HG02642 (cell line): Measurements from ENCODE around the gene HNRNPAB.
A peak's percentile ranks its signal among the peaks of the same experiment; 100 is the strongest.
"Not testable (repeated sequence)": the region's sequence is repeated elsewhere in the genome, so short reads cannot be mapped to it uniquely, and the experiment has no call there.

Experiments
- ATAC-seq: cut with Tn5 transposase; IDR thresholded peaks from one replicate; pipeline ENCODE4 v1.9.1; 2021; ENCODE audit warnings: mild to moderate bottlenecking; ENCODE audit not compliant: unreplicated experiment, poor library complexity

Gene HNRNPAB

GRCh38 chr5:178228609-178229008, 24.3 kb downstream of the HNRNPAB start:
- no peak for ATAC-seq

DNA sequence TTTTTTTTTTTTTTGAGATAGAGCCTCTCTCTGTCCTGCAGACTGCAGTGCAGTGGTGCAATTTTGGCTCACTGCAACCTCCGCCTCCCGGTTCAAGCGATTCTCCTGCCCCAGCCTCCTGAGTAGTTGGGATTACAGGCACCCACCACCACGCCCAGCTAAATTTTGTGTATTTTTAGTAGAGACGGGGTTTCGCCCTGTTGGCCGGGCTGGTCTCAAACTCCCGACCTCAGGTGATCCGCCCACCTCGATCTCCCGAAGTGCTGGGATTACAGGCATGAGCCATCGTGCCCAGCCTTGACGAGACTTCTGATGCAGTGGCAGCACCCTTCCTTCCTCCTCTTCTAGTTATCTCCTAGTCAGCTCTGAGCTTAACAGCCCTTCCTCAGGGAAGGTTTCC, 24.8 kb downstream of the HNRNPAB start:
- not testable (repeated sequence) for ATAC-seq

DNA sequence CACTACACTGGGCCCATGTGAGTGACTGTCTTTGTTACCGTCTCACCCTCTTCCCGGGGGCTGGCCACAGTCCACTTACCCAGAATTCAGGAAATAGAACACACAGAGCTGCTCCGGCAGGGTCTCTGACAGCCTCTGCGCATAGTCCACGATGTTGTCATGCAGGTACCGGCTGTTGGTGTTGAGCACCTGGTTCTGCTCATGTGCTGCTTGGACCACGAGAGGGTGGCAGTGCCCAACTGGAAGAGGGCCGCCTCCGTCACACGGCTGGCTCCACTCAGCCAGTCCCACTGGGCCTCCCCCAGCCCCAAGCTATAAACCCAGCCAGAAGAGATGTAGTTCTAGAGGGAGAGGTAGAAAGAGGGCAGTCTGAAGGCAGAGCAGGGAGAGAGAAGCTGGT, 25.5 kb downstream of the HNRNPAB start:
- ATAC-seq, result no peak

DNA sequence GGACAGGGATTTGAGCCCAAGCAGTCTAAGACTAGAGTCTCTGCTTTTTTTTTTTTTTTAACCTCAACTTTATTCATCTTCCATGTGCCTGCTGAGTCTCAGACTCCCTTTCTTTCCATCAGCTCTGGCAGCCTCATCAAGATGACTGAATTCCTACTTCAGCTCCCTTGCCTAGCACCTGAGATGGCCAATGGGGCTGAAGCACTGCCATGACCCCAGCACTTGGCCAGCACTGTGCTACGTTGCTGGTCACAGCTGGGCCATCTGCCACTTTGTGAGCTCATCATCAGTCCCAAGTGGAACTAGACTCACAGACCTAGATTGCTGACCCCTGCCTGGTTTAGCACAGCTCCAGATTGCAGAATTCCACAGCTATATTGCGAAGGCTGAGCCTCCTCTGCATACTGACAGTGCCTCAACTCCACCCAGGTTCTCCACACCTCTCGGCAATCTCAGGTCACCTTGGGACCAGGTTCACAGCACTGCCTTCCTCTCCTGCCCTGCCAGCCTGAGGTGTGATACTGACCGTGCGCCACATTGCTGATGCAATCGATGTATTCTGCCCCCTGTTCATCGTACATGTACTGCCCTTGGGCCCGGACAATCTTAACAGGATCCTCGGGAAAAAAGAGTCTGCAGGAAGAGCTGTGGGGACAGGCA, 26.7 kb downstream of the HNRNPAB start:
- no peak for ATAC-seq

DNA sequence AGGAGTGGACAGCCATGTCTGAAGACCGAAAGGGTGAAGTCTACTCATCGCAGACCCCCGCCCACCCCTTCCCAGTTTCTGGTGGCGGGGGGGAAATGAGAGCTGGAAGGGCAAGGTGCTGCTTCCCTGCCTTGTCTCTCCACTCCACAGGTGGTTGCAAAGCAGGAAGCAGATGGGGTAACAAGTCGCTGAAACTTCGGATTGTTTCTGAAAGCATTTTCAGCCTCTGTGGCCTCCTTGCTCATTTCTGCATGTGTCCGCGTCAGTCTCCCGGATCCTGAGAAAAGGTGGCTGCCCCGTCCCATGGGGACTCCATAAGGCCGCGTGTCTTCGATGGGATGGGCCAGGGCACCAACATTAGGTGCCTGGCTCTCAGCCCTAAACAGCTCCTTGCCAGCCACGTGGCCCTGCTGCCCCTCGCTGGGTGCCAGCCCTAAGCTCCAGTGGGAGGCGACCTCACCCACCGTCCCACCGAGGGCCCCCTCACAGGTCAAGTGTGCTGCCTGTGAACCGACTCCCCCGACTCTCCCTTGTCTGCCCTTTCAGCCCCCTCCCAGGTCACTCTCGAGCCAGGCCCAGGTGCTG, 27.3 kb downstream of the HNRNPAB start:
- peak; percentile 3 for ATAC-seq

DNA sequence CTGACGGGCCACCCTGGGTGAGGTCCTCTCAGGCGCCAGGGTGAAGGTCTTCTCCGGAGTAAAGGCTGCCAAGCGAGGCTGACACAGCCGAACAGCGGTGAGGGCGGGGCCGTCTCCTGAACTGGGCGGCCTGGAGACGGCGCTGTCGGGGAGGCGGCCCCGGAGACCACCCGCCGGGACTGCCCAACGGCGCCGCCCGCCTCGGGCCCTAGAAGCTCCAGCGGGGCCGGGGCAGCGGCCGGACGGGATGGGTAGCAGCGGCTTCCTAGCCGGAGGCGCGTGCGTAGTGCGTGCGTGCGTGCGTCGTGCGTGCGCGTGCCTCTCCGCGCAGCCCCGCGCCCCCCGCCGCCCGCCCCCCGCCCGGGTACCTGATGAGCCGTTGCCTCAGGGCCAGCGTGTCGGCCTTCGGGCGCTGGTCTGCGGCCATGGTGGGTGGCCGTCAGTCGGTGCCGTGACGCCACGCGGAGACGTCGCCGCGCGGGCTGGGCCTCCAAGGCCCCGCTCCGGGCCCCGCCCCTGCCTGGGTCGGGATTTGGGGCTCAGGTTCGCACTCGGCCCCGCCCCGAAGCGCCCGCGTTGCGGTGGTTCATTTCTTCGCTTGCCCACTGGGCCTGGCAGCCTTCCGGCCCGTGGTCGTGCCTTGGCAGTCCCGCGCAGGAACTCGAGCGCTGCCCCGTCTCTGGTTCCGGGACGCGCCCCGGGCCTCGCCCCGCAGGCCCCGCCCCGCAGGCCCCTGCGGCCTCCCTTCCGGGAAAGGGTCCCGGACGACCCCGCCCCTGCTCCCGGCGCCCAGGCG, 28.0 kb downstream of the HNRNPAB start, which contains the start of gene PHYKPL:
PHYKPL (minus strand) TSS at position 679 of the 796 bp plus-strand sequence; CDS start at position 427, 252 bp downstream.
- ATAC-seq, result peak; percentile 75

- no peak for ATAC-seq
Observed at GRCh38 chr5:178232920-178233429, 28.6 kb downstream of the HNRNPAB start.

DNA sequence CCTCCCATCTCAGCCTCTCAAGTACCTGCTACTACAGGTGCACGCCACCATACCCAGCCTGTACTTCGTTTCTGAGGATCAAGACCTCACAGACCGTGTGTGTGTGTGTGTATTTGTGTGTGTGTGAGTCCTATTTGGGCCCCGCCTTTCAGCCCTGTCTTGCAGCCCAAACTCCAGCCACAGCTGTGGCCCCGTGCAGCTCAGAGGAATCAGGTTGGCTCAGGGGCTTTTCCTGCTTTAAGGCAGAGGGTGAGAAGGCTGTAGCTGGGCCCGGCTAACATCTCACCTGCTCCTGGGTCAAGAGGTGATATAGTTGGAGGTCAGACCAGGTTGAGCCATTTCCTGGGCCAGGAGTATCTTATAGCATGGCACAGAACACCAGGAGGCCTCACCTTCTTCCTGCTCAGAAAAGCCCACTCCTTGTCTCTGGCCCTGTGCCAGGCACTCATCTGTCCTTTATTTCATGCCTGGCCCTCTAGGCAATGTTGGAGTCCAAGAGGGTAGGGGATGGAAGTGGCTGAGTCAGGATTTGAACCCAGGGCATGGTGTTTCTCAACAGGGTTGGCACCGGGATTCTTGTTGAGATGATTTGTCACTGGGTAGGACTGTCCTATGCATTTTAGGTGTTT, 29.9 kb downstream of the HNRNPAB start:
- no peak for ATAC-seq

GRCh38 chr5:178234750-178235587, 30.6 kb downstream of the HNRNPAB start:
- ATAC-seq, result no peak

DNA sequence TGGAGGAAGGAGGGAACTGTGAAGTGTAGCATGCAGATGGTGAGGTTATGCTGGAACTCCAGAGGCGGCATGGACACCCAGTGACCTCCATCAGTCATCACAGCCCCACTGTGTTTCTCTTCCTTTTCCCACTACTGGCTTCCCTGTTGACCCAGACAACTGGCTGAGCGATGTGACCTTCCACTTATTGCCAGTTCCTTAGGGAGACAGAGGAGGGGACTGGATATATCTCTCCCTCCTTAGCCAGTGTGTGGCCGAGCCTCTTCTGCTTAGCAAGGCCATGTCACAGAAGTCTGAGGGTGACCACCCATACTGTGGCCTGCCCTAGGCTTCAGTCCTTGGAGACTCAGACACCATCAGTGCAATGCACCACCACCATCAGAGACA, 31.2 kb downstream of the HNRNPAB start:
- no peak for ATAC-seq

GRCh38 chr5:178236126-178236525, 31.8 kb downstream of the HNRNPAB start:
- ATAC-seq, result no peak

DNA sequence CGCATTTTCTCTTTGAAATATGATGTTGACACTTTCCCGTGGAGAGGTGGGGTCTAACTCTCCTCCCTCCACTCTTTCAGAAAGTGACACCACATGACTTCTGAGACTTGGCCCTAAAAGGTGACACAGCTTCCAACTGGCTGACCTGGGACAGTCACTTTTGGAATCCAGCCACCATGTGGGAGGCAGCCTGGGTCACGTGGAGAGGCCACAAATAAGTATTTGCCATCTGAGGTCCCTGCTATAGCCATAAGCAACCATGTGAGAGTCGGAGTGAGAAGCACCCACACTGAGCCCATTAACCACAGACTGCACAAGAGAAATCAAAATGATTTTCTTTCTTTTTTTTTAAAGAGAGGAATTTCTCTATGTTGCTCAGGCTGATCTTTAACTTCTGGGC, 32.3 kb downstream of the HNRNPAB start:
- no peak for ATAC-seq

DNA sequence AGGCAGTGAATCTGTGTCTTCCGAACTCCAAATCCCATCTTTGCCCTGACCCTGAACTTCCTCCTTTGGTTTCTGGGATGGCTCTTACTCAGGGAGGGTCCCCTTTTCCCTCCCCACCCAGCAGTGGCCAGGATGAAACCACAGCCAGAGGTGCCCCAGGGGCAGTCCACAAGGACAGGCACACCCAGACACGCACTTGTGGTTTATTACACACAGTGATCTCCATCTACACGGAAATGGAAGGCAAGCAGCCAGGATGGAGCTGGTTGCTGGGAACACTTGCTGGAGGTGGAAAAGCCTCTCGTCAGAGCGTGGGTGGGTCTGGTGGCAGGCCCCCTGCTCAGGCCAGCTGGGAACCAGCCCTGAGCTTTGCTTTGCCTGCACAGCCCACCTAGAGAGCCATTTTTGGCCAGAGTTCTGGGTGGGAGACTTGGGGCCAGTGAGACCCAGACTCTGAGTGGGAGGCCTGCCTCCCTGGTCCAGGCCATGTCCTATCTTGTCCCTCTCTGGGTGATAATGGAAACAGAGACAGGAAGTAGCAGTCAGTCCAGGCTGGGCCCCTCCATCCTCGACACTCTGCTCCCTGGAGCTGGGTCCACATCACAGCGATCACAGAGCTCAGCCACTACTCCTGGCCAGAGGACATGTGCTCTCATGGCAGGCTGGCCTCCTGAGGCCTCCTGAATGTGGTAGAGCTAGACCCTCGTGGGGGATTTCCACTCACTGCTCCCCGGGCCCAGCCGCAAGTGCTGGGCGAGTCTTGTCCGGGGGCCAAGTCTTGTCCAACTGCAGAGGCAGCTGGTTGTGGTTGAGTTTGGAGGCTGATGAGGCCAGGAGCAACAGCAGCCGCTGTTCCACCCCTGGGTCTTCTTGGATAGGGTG, 33.3 kb downstream of the HNRNPAB start:
- no peak for ATAC-seq

DNA sequence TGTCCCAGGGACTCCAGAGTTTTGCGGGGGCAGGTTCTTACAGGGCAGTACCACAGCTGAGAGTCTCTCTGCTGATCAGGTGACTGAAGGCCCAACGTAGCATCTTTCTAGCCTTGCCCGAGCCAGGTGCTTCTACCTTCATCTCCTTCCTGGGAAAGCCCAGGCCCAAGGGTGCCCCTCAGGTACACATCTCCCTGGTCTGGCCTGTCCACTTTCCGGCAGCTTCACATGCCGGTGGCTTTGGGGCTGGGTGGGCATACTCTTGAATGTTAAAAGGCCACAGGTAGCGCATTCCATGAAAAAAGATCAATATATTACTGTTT, 33.9 kb downstream of the HNRNPAB start:
- ATAC-seq, result no peak

- ATAC-seq, result no peak
Observed at GRCh38 chr5:178238711-178239592, 34.6 kb downstream of the HNRNPAB start.

DNA sequence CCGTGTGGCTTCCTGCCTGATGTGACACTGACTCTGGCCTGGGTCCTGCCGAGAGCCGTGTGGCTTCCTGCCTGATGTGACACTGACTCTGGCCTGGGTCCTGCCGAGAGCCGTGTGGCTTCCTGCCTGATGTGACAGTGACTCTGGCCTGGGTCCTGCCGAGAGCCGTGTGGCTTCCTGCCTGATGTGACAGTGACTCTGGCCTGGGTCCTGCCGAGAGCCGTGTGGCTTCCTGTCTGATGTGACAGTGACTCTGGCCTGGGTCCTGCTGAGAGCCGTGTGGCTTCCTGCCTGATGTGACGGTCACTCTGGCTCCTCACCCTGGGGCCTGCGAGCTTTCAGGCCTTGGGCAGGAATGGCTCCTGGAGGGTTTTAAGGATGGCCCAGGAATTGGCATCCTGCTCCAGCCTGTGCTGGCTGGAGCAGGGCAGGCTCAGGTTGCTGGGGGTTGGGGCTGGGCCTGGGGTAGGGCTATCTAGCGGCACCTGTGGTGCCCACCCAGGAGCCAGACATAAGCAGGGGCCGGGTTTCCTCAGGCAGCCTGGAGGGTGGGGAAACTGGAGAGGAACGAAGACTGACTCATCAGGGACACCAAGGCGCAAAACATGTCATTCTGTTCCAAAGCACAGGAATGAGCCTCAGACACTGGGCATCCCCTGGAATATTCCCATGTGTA, 35.4 kb downstream of the HNRNPAB start:
- ATAC-seq, result not testable (repeated sequence)

GRCh38 chr5:178240341-178240741, 36.0 kb downstream of the HNRNPAB start:
- ATAC-seq, result no peak

- ATAC-seq, result no peak
Observed at GRCh38 chr5:178240766-178241165, 36.4 kb downstream of the HNRNPAB start.
